Ascending aorta (tissue), 2 donors: Measurements from ENCODE around the gene SGK1. TPM values are rescaled to one million over a fixed set of nuclear protein-coding genes. Genes with fewer than 3 reads are reported as not detected.
"Not testable (repeated sequence)": the region's sequence is repeated elsewhere in the genome, so short reads cannot be mapped to it uniquely, and the experiment has no call there.

Experiments used
- DNase-seq, 2 donors: peaks; one replicate each; pipeline ENCODE4 v3.0.0-alpha.2; 2019; ENCODE audit warnings: low spot score in 2 of 2
- H3K27ac ChIP-seq, 2 donors: fragments of 200-600 bp; sonication (generic); one replicate each; pipeline ENCODE4 v1.5.1; 2016 to 2017; ENCODE audit warnings: mild to moderate bottlenecking in 1 of 2
- H3K27me3 ChIP-seq: fragments of 200-600 bp; sonication (generic); one replicate; pipeline ENCODE4 v1.5.1; 2017
- H3K36me3 ChIP-seq, 2 donors: fragments of 200-600 bp; sonication (generic); one replicate each; pipeline ENCODE4 v1.5.1; 2016
- H3K4me1 ChIP-seq, 2 donors: fragments of 200-600 bp; sonication (generic); one replicate each; pipeline ENCODE4 v1.5.1; 2016 to 2017; ENCODE audit warnings: mild to moderate bottlenecking in 1 of 2
- H3K4me3 ChIP-seq, 2 donors: fragments of 200-600 bp; sonication (generic); one replicate each; pipeline ENCODE4 v1.5.1; 2016 to 2017; ENCODE audit warnings: mild to moderate bottlenecking in 1 of 2
- H3K9me3 ChIP-seq, 2 donors: fragments of 200-600 bp; sonication (generic); one replicate each; pipeline ENCODE4 v1.5.1; 2016
- CTCF ChIP-seq, 3 experiments: fragments of 200-600 bp in 2 of 3; fragments of 450-650 bp in 1 of 3; sonication (generic) in 2 of 3; IDR thresholded peaks; one replicate each; pipeline ENCODE4 v1.5.1; 2016 to 2019; ENCODE audit warnings: antibody characterized with exemption in 3 of 3, mild to moderate bottlenecking in 1 of 3, moderate library complexity in 1 of 3
- intact Hi-C: fragments of 100-400 bp; cut with DNase I; formaldehyde crosslinking; loops from one replicate; pipeline ENCODE4 v1.15.1; 2023
- total RNA-seq: library from RNA; depleted of rRNA; stranded (reverse); fragments of >200 nt; gene quantifications from one replicate; pipeline ENCODE4 v1.1.0, GENCODE V29; 2016

Gene SGK1
- total RNA-seq, 1 donor from 2014 or later, result 200 TPM

GRCh38 chr6:134324766-134325165, 6.9 kb upstream of the SGK1 start:
- H3K4me3 ChIP-seq, result no peak overlapping the region
- no peaks in the 10 kb centered on the region for H3K4me1 ChIP-seq
- TF ChIP-seq CTCF (IDR thresholded peaks at IDR 0.05), result no peak
- H3K36me3 ChIP-seq, result no peaks in the 10 kb centered on the region
- H3K27ac ChIP-seq, result no peak overlapping the region
- intact Hi-C loops, result no loop called here
- H3K27me3 ChIP-seq, result no peaks in the 10 kb centered on the region
- H3K9me3 ChIP-seq, result peaks cover 0 to 8% of the 10 kb centered on the region in 2 donors
- no peak for DNase-seq

- no peaks in the 10 kb centered on the region for H3K27me3 ChIP-seq
- no peak for DNase-seq
- H3K27ac ChIP-seq, result no peak overlapping the region
- peaks cover 0 to 8% of the 10 kb centered on the region in 2 donors for H3K9me3 ChIP-seq
- H3K4me3 ChIP-seq, result no peak overlapping the region
- TF ChIP-seq CTCF (IDR thresholded peaks at IDR 0.05), result no peak
- intact Hi-C loops, result no loop called here
- no peaks in the 10 kb centered on the region for H3K4me1 ChIP-seq
- no peaks in the 10 kb centered on the region for H3K36me3 ChIP-seq
Measured at GRCh38 chr6:134324141-134324540, 6.2 kb upstream of the SGK1 start.

GRCh38 chr6:134323698-134324097, 5.8 kb upstream of the SGK1 start:
- intact Hi-C loops, result no loop called here
- no peak for DNase-seq
- H3K4me1 ChIP-seq, result no peaks in the 10 kb centered on the region
- no peaks in the 10 kb centered on the region for H3K27me3 ChIP-seq
- TF ChIP-seq CTCF (IDR thresholded peaks at IDR 0.05), result no peak
- H3K27ac ChIP-seq, result no peak overlapping the region
- H3K9me3 ChIP-seq, result peaks cover 0 to 8% of the 10 kb centered on the region in 2 donors
- H3K36me3 ChIP-seq, result no peaks in the 10 kb centered on the region
- H3K4me3 ChIP-seq, result no peak overlapping the region

- intact Hi-C loops, result no loop called here
- Histone ChIP-seq H3K27me3 (no peaks in the 10 kb centered on the region), H3K9me3 (peaks cover 0 to 8% of the 10 kb centered on the region in 2 donors), H3K36me3 (no peaks in the 10 kb centered on the region), H3K27ac (no peak overlapping the region), H3K4me3 (no peak overlapping the region), H3K4me1 (no peaks in the 10 kb centered on the region)
- TF ChIP-seq CTCF (IDR thresholded peaks at IDR 0.05), result no peak
- DNase-seq, result no peak
Measured at GRCh38 chr6:134323294-134323693, 5.4 kb upstream of the SGK1 start.

- Histone ChIP-seq H3K4me1 (no peaks in the 10 kb centered on the region), H3K36me3 (no peaks in the 10 kb centered on the region), H3K9me3 (peaks cover 0 to 8% of the 10 kb centered on the region in 2 donors), H3K27ac (no peak overlapping the region), H3K27me3 (no peaks in the 10 kb centered on the region), H3K4me3 (no peak overlapping the region)
- no peak for TF ChIP-seq CTCF (IDR thresholded peaks at IDR 0.05)
- no peak for DNase-seq
- intact Hi-C loops, result no loop called here
Measured at GRCh38 chr6:134322216-134322615, 4.3 kb upstream of the SGK1 start.

- H3K4me3 ChIP-seq, result no peak overlapping the region
- H3K9me3 ChIP-seq, result peaks cover 0 to 8% of the 10 kb centered on the region in 2 donors
- intact Hi-C loops, result no loop called here
- H3K27ac ChIP-seq, result no peak overlapping the region
- no peaks in the 10 kb centered on the region for H3K4me1 ChIP-seq
- H3K27me3 ChIP-seq, result no peaks in the 10 kb centered on the region
- no peaks in the 10 kb centered on the region for H3K36me3 ChIP-seq
- no peak for TF ChIP-seq CTCF (IDR thresholded peaks at IDR 0.05)
- DNase-seq, result no peak
Measured at GRCh38 chr6:134321246-134321645, 3.3 kb upstream of the SGK1 start.

GRCh38 chr6:134319686-134320085, 1.8 kb upstream of the SGK1 start:
- intact Hi-C loops, H3K9me3 ChIP-seq, H3K4me1 ChIP-seq, H3K27me3 ChIP-seq, H3K27ac ChIP-seq, DNase-seq, H3K36me3 ChIP-seq, H3K4me3 ChIP-seq: not testable (repeated sequence)
